Measurements from ENCODE around the gene WDR77. TPM values are rescaled to one million over a fixed set of nuclear protein-coding genes. Genes with fewer than 3 reads are reported as not detected.
A peak's percentile ranks its signal among the peaks of the same experiment; 100 is the strongest.

Gene WDR77
- total and polyA plus RNA-seq, 2 of the 4 experiments (the other 2 are of a cell fraction): 80.8 to 87.0 TPM

DNA sequence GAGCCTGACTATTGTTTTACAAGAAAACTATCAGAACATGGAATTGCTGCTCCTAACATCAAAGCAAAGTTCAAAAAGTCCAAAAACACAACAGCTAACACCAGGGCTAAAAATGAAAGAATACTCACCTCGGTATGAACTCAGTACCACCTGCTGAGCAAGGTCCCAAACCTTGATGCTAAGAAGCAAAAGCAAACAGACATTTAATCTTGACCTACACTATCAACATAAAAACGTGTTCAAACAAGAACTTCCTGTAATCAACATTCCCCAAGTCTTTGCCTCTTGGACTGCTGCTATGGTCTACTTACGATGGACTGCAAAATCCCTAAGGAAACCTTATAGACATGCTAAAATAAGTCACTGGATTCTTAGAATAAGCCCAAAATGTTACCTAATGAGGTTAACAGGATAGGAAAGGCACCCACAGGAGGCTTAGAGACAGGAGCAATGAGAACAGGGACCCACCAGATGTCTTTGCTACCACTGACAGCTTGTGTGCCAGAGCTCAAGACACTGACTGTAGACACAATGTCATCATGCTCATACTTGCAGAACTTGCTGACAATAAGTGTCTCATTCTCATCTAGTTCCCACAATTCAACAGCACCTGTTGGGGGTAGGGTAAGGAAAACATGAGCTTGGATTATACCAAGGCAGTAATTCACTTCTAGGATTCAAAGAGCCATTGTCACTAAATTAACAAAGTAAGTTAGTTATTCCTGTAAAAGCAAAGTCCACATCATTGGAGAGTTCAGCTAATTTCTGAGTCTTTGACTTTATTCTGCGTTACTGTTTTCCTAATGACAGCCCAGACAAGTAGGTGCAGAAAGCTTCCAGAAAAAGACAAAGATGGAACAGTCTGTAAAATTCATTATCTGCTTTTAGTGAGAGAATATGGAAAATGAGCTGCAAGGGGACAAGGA, 1.8 kb downstream of the WDR77 start:
- H3K4ac ChIP-seq (ENCODE audit: low read depth, low read length): no peak overlapping the region
- H3K27ac ChIP-seq (ENCODE audit: insufficient read depth, low read length): no peak overlapping the region
- no peaks in the 10 kb centered on the region; the same call in 1 of the 2 replicates for H4K20me1 ChIP-seq (ENCODE audit: insufficient read depth, low read length)
- H2BK120ac ChIP-seq (ENCODE audit: low read depth, low read length): no peak overlapping the region
- H4K8ac ChIP-seq (ENCODE audit: low read depth in 2 of 2, low read length in 2 of 2): no peak overlapping the region
- no peaks in the 10 kb centered on the region for H3K27me3 ChIP-seq (ENCODE audit: control insufficient read depth, insufficient read depth, low read length)
- H3K4me2 ChIP-seq (ENCODE audit: low read depth, low read length): peak overlapping the region; percentile 98
- CTCF ChIA-PET: interaction anchor here (0.7 kb wide), 1 partner anchor 10 kb away, joined by 4 read pairs; no protein-coding TSS in a partner anchor
- H2AK5ac ChIP-seq (ENCODE audit: low read depth, low read length): no peak overlapping the region
- H3K9me1 ChIP-seq (ENCODE audit: insufficient read depth, low read length): peaks cover 3% of the 10 kb centered on the region
- no peak overlapping the region for H3K9ac ChIP-seq (ENCODE audit: low read depth, low read length)
- H3K9me3 ChIP-seq (ENCODE audit: control insufficient read depth, insufficient read depth, low read length): no peaks in the 10 kb centered on the region
- H2BK5ac ChIP-seq (ENCODE audit: low read depth, low read length, poor library complexity, severe bottlenecking): no peak overlapping the region
- no peak overlapping the region for H4K91ac ChIP-seq (ENCODE audit: insufficient read depth, low read depth, low read length)
- H3K79me1 ChIP-seq (ENCODE audit: low read depth in 1 of 2, low read length in 2 of 2): peaks cover 54 to 65% of the 10 kb centered on the region in 2 experiments
- H2AFZ ChIP-seq (replicated peaks; ENCODE audit: low read length, poor library complexity): no peak overlapping the region
- WGBS, 2 experiments (ENCODE audit: extremely low coverage in 2 of 2, insufficient read length in 1 of 2): 83% methylated on average over 1 of the region's 4 CpGs; no CpG with 5 or more reads in 1 of the 2 experiments
- DNase-seq (no peak), ATAC-seq (ENCODE audit: low read depth) (no peak)
- no peak overlapping the region for H3K4me3 ChIP-seq (ENCODE audit: insufficient read depth, low read depth, low read length)
- no peak overlapping the region for H2AK9ac ChIP-seq (replicated peaks; ENCODE audit: low read depth, low read length, poor library complexity)
- H3K18ac ChIP-seq (ENCODE audit: low read depth, low read length): no peak overlapping the region
- TF ChIP-seq, protein P1, sequence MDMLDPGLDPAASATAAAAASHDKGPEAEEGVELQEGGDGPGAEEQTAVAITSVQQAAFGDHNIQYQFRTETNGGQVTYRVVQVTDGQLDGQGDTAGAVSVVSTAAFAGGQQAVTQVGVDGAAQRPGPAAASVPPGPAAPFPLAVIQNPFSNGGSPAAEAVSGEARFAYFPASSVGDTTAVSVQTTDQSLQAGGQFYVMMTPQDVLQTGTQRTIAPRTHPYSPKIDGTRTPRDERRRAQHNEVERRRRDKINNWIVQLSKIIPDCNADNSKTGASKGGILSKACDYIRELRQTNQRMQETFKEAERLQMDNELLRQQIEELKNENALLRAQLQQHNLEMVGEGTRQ (IDR thresholded peaks at IDR 0.05; ENCODE audit: low read depth, low read length): no peak
- TF ChIP-seq CHD1 (IDR thresholded peaks at IDR 0.05; ENCODE audit: low read depth, low read length) (no peak), NFE2L2 (IDR thresholded peaks at IDR 0.05; ENCODE audit: low read depth, low read length) (no peak), RCOR1 (IDR thresholded peaks at IDR 0.05; ENCODE audit: insufficient replicate concordance, low read length) (no peak), MAZ (IDR thresholded peaks at IDR 0.05; ENCODE audit: borderline replicate concordance, low read depth, low read length) (no peak), MXI1 (IDR thresholded peaks at IDR 0.05; ENCODE audit: borderline replicate concordance, low read depth, low read length) (no peak), FOS (IDR thresholded peaks at IDR 0.05; ENCODE audit: low read depth, low read length) (no peak), POLR2A (IDR thresholded peaks at IDR 0.05; ENCODE audit: low read depth, low read length) (no peak), MAFK (IDR thresholded peaks at IDR 0.05; ENCODE audit: low read depth, low read length) (no peak), RAD21 (IDR thresholded peaks at IDR 0.05; ENCODE audit: low read length) (no peak), SMC3 (IDR thresholded peaks at IDR 0.05; ENCODE audit: low read depth, low read length) (no peak), CEBPB (IDR thresholded peaks at IDR 0.05; ENCODE audit: low read depth, low read length) (no peak), BHLHE40 (IDR thresholded peaks at IDR 0.05; ENCODE audit: low read depth, low read length) (no peak), RFX5 (IDR thresholded peaks at IDR 0.05; ENCODE audit: low read depth, low read length) (no peak)
- TF ChIP-seq, protein P2, sequence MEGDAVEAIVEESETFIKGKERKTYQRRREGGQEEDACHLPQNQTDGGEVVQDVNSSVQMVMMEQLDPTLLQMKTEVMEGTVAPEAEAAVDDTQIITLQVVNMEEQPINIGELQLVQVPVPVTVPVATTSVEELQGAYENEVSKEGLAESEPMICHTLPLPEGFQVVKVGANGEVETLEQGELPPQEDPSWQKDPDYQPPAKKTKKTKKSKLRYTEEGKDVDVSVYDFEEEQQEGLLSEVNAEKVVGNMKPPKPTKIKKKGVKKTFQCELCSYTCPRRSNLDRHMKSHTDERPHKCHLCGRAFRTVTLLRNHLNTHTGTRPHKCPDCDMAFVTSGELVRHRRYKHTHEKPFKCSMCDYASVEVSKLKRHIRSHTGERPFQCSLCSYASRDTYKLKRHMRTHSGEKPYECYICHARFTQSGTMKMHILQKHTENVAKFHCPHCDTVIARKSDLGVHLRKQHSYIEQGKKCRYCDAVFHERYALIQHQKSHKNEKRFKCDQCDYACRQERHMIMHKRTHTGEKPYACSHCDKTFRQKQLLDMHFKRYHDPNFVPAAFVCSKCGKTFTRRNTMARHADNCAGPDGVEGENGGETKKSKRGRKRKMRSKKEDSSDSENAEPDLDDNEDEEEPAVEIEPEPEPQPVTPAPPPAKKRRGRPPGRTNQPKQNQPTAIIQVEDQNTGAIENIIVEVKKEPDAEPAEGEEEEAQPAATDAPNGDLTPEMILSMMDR (conservative IDR thresholded peaks at IDR 0.05; ENCODE audit: low read depth, low read length): no peak
- intact Hi-C loops (cut with micrococcal nuclease): no loop called here
- H3K36me3 ChIP-seq (ENCODE audit: control insufficient read depth, insufficient read depth, low read length): peaks cover 17% of the 10 kb centered on the region
- dilution Hi-C loops (cut with HindIII; ENCODE audit: low sequenced_read_pairs, unreplicated experiment): no loop called here
- H2BK15ac ChIP-seq (ENCODE audit: low read depth, low read length): no peak overlapping the region
- H3K4me1 ChIP-seq (ENCODE audit: control insufficient read depth, insufficient read depth, low read length): peaks cover 2% of the 10 kb centered on the region
- in situ Hi-C loops (cut with MboI; ENCODE audit: low sequenced_read_pairs): no loop called here
- no TSS peak for BruUV-seq (replicated peaks)
- H3K23ac ChIP-seq (ENCODE audit: low read depth, low read length): 0 out of 2 replicates have a peak overlapping the region, but pooled peaks have one; percentile 14
- H4K5ac ChIP-seq (ENCODE audit: low read depth, low read length): no peak overlapping the region
- no peak overlapping the region for H3K56ac ChIP-seq (ENCODE audit: extremely low read depth, insufficient read depth, low read length)
- no peak overlapping the region for H3K14ac ChIP-seq (replicated peaks; ENCODE audit: low read depth, low read length)
- POLR2A ChIA-PET (ENCODE audit: unreplicated experiment): interaction anchor here (0.7 kb wide), 1 partner anchor 172 kb away, joined by 12 read pairs; the partner anchor contains the start of gene RAP1A
- H2BK20ac ChIP-seq (ENCODE audit: low read depth, low read length): no peak overlapping the region

Measured in IMR-90 (cell line).